ENCODE data around the gene ESR1.

- TF ChIP-seq CTCF (conservative IDR thresholded peaks at IDR 0.05) (no peak), ZFX (IDR thresholded peaks at IDR 0.05) (no peak)
Observed at GRCh38 chr6:152151920-152152319, 344.4 kb downstream of the ESR1 start.

Data from C4-2B (cell line).